ENCODE results near the gene CYTH3. TPM values are rescaled to one million over a fixed set of nuclear protein-coding genes. Genes with fewer than 3 reads are reported as not detected.
"Not testable (repeated sequence)": the region's sequence is repeated elsewhere in the genome, so short reads cannot be mapped to it uniquely, and the experiment has no call there.

Gene CYTH3
- total RNA-seq, 1 donor from 2014 or later = 31.1 TPM

- H3K4me1 Mint-ChIP-seq (ENCODE audit: unreplicated experiment) = peaks cover 3% of the 10 kb centered on the region
- no peak overlapping the region for H3K27ac Mint-ChIP-seq
- no peak overlapping the region for H3K4me3 Mint-ChIP-seq
- TF ChIP-seq, protein P1, sequence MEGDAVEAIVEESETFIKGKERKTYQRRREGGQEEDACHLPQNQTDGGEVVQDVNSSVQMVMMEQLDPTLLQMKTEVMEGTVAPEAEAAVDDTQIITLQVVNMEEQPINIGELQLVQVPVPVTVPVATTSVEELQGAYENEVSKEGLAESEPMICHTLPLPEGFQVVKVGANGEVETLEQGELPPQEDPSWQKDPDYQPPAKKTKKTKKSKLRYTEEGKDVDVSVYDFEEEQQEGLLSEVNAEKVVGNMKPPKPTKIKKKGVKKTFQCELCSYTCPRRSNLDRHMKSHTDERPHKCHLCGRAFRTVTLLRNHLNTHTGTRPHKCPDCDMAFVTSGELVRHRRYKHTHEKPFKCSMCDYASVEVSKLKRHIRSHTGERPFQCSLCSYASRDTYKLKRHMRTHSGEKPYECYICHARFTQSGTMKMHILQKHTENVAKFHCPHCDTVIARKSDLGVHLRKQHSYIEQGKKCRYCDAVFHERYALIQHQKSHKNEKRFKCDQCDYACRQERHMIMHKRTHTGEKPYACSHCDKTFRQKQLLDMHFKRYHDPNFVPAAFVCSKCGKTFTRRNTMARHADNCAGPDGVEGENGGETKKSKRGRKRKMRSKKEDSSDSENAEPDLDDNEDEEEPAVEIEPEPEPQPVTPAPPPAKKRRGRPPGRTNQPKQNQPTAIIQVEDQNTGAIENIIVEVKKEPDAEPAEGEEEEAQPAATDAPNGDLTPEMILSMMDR (conservative IDR thresholded peaks at IDR 0.05) = no peak
- no peak for DNase-seq (ENCODE audit: extremely low spot score, unreplicated experiment)
- H3K9me3 Mint-ChIP-seq = peaks cover 4% of the 10 kb centered on the region
- H3K36me3 Mint-ChIP-seq = no peaks in the 10 kb centered on the region
- no peaks in the 10 kb centered on the region for H3K27me3 Mint-ChIP-seq
These were observed 14.1 kb upstream of the CYTH3 start for GRCh38 chr7:6286486-6286885.

DNA sequence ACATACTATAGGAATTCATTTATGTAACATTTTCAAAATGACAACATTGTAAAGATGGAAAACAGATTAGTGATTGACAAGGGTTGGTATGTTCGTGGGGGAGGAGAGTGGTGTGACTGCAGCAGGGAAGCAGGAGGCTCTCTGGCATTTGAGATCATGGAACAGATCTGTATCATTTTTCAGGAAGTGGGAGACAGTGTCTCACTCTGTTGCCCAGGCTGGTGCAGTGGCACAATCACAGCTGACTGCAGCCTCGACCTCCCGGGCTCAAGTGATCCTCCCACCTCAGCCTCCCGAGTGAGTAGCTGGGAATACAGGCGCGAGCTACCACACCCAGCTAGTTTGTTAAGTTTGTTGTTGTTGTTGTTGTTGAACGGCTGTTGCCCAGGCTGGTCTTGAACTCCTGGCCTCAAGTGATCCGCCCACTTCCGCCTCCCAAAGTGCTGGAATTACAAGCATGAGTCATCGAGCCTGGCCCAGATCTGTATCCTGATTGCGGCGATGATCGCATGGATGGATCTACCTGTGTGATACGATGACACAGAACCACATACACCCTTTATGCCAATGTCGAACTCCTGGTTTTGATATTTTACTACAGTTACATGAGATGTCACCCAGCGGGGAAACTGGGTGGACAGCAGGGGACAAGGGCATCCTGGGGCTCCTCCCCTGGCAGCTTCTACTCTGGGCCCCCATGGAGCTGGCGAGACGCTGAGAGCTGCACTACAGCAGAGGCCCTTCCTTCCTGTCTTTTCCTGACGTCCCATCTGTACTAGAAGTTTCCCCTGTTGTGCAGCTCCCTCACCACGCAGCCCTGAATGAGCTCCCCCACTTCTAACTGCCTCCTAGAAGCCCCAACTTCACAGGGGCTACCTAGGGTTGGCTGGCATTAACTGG is 12.3 kb upstream of the CYTH3 start:
- TF ChIP-seq, protein P1 (conservative IDR thresholded peaks at IDR 0.05) = no peak
- Mint-ChIP-seq H3K4me1 (ENCODE audit: unreplicated experiment) (peaks cover 3% of the 10 kb centered on the region), H3K4me3 (no peak overlapping the region), H3K27me3 (no peaks in the 10 kb centered on the region), H3K27ac (peak overlapping the region; percentile 29), H3K36me3 (no peaks in the 10 kb centered on the region), H3K9me3 (peaks cover 4% of the 10 kb centered on the region)
- no peak for DNase-seq (ENCODE audit: extremely low spot score, unreplicated experiment)

GRCh38 chr7:6284055-6284400 is 11.6 kb upstream of the CYTH3 start:
- Mint-ChIP-seq H3K4me1 (ENCODE audit: unreplicated experiment) (peaks cover 6% of the 10 kb centered on the region), H3K9me3 (peaks cover 4% of the 10 kb centered on the region), H3K27ac (no peak overlapping the region), H3K36me3 (no peaks in the 10 kb centered on the region), H3K27me3 (no peaks in the 10 kb centered on the region), H3K4me3 (no peak overlapping the region)
- TF ChIP-seq, protein P1 (conservative IDR thresholded peaks at IDR 0.05) = no peak
- DNase-seq (ENCODE audit: extremely low spot score, unreplicated experiment) = no peak

GRCh38 chr7:6283391-6284054 is 11.1 kb upstream of the CYTH3 start:
- H3K9me3 Mint-ChIP-seq; H3K4me1 Mint-ChIP-seq (ENCODE audit: unreplicated experiment); H3K27me3 Mint-ChIP-seq; H3K36me3 Mint-ChIP-seq; H3K4me3 Mint-ChIP-seq; DNase-seq (ENCODE audit: extremely low spot score, unreplicated experiment): not testable (repeated sequence)
- H3K27ac Mint-ChIP-seq = peak overlapping the region; percentile 75

DNA sequence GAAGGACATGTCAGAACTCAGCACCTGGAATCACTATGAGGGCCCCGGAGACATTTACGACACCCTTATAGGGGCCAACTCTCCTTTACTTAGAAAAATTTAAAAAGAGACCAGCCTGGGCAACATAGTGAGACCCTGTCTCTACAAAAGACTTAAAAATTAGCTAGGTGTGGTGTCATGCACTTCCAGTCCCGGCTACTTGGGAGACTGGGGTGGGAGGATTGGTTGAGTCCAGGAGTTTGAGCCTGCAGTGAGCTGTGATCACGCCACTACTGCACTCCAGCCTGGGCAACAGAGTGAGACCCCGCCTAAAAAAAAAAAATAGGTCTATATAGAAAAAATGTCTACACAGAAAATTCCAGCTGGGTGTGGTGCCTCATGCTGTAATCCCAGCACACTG is 7.5 kb upstream of the CYTH3 start:
- TF ChIP-seq, protein P1 (conservative IDR thresholded peaks at IDR 0.05) = no peak
- no peak for DNase-seq (ENCODE audit: extremely low spot score, unreplicated experiment)
- Mint-ChIP-seq H3K4me1 (ENCODE audit: unreplicated experiment) (peaks cover 18% of the 10 kb centered on the region), H3K36me3 (no peaks in the 10 kb centered on the region), H3K27me3 (no peaks in the 10 kb centered on the region), H3K4me3 (no peak overlapping the region), H3K27ac (no peak overlapping the region), H3K9me3 (peaks cover 2% of the 10 kb centered on the region)

DNA sequence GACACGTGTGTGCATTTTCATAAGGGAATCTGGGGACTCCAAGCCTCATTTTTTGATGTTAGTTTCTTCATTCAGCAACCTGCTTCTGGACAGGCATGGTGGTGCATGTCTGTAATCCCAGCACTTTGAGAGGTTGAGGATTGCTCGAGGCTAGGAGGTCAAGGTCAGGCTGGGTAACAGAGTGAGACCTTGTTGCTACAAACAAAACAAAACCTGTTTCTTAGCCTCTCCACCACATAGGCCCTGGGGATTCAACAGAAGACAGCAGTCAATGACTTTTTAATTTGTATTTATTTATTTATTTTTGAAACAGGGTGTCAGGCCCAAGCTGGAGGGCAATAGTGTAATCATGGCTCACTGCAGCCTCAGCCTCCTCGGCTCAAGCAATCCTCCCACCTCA is 6.9 kb upstream of the CYTH3 start:
- peak overlapping the region; percentile 51 for H3K27ac Mint-ChIP-seq
- DNase-seq (ENCODE audit: extremely low spot score, unreplicated experiment) = no peak

More for the DNA sequence above, 6.9 kb upstream of the CYTH3 start:
- no peaks in the 10 kb centered on the region for H3K9me3 Mint-ChIP-seq
- no peaks in the 10 kb centered on the region for H3K27me3 Mint-ChIP-seq
- TF ChIP-seq, protein P1 (conservative IDR thresholded peaks at IDR 0.05) = no peak
- peaks cover 23% of the 10 kb centered on the region for H3K4me1 Mint-ChIP-seq (ENCODE audit: unreplicated experiment)
- peak overlapping the region; percentile 51 for H3K4me3 Mint-ChIP-seq
- H3K36me3 Mint-ChIP-seq = no peaks in the 10 kb centered on the region
